GM19025 (cell line): Measurements from ENCODE around the gene UNC45A.

Source experiments
- ATAC-seq: cut with Tn5 transposase; IDR thresholded peaks from one replicate; pipeline ENCODE4 v1.9.1; 2021; ENCODE audit warnings: mild to moderate bottlenecking, low read depth, moderate library complexity; ENCODE audit not compliant: unreplicated experiment

Gene UNC45A

GRCh38 chr15:90994059-90994416, 59.0 kb downstream of the UNC45A start:
- ATAC-seq, result peak; percentile 7

- peak; percentile 94 for ATAC-seq
Observed at GRCh38 chr15:90994417-90995311, 59.6 kb downstream of the UNC45A start, which contains the start of gene PRC1. TSS of gene PRC1 (minus strand) at chr15:90994535. CDS start at chr15:90994417, 118 bp downstream.

DNA sequence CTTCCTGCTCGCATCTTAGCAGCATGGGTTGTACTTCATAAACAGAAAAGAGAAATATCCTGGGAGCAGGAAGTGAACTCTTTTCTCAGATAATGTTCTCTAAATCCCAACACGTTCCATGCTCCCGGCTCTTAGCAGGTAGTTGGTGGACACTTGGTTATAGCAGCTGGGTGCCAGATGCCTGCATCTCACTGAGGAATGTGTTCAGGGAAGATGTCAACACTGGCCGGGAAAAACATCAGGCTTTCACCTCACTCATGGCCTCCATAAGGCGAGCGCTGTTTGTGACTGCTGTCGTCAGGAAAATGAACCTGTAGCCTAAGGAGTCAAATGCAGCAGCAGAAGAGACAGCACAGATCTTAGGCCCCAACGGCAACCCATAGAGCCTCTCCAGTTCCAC, 63.7 kb downstream of the UNC45A start:
- ATAC-seq, result no peak

DNA sequence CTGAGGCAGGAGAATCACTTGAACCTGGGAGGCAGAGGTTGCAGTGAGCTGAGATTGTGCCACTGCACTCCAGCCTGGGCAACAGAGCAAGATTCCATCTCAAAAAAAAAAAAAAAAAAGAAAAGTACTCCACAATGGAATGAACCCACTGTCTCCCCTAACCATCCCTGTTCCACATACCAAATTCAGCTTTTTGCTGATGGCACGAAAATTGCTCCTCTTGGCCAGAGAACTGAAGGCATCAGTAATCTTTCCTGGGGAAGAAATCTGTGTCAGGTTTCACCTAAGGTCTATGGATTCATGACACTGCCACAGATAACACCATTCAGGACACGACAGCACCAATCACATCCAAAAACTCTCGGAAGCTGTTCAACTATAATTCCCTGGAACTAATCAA, 66.1 kb downstream of the UNC45A start:
- no peak for ATAC-seq
